Limb (tissue), 2 donors: ENCODE data around the gene ATP8A2.

Source experiments
- DNase-seq, 2 donors: peaks; one replicate each; pipeline ENCODE4 v3.0.0-alpha.2; 2016; ENCODE audit errors: extremely low spot score in 2 of 2

The ATP8A2 gene

DNA sequence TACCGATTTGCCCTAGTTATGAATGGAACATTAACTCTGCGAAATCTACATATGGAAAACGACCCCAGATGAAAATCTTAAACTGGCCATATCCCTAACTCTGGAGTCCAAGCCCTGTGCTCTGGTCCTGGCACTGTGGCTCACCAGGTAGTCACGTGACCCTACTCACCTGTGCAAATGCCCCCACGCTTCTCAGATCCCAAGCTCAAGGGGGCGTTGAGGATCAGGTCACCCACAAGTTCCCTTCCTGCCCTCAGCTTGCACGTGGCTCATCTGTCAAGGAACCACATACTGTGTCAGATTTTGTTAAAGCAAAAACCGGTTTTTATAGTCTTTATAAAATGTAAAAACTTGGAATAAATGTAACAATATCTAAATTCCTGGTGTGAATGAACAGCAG is 356.0 kb downstream of the ATP8A2 start:
- DNase-seq, result no peak

- DNase-seq, result no peak
Observed at GRCh38 chr13:25729201-25729600, 357.4 kb downstream of the ATP8A2 start.

- DNase-seq, result no peak
Observed at GRCh38 chr13:25731037-25731436, 359.3 kb downstream of the ATP8A2 start.

GRCh38 chr13:25731536-25731935 is 359.8 kb downstream of the ATP8A2 start:
- DNase-seq, result no peak

DNA sequence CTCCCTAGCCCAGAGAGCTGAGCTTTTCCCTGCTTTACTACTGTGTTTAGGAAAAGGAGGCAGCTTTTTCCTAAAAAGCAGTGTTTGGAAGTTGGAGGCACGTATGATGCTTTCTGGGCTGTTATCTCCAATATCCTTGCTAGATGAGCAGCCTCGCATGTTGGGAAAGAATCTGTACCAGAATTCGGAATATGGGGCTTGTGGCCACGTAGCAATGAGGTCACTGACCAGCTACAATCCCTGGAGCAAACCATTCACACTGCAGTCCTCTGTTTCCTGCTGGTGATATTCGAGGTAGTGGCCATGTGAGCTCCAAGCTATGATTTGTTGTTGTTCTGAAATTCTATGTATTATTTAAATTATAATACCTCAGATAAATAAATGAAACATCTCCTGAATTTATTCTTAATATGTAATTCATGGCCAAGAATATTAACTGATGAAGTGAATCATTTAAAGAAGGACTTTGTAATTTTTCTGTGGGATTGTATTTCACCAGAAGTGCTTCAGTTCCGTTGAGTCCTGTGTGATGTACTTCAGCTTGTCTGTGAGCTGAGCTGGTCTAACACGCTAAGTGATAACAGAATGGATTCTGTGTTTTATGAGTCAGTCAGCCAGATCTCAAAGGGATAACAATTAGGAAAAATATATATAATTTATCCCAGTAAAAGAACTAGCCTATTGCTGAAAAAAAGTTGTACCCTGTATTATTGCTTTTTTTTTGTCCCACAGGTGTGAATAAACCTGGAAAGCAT is 360.5 kb downstream of the ATP8A2 start:
- DNase-seq, result no peak

GRCh38 chr13:25733001-25733491 is 361.3 kb downstream of the ATP8A2 start:
- DNase-seq, result no peak

- no peak for DNase-seq
Observed at GRCh38 chr13:25733696-25734435, 362.1 kb downstream of the ATP8A2 start.

GRCh38 chr13:25738342-25739196 is 366.8 kb downstream of the ATP8A2 start:
- DNase-seq, result no peak

DNA sequence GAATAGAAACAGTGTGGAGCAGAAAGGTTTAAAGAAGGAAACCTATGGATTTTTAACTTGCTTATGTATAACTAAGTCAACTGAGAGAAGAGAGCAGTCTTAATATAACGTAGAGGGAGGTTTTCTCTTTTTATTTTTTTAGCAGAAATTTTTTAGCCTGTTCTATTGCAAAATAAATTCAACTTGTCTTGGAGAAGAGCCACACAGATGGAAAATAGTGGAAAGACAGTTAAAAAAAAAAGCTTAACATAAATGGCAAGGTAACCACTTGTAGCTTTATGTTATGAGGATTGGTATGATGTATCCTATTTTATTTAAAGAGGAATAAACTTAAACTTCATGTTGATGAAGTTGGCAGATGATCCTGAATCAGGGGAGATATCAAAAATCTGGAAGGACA is 367.6 kb downstream of the ATP8A2 start:
- no peak for DNase-seq

GRCh38 chr13:25741796-25742195 is 370.0 kb downstream of the ATP8A2 start:
- no peak for DNase-seq

DNA sequence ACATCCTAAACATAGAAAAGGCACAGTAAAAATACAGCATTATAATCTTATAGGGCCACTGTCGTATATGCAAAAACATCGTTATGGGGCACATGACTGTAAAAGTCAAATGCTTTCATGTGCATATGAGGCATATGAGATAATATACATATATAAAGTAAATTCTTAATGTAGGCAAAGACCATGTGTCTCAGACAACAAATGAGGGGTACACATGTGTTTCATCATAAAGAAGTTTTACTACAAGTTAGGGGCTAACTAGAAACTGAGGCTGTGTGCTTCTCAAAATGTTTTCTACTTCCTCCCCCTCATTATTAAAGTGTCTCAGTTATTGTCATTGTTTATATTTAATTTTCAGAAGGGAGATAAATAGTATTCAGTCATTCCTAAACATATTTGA is 370.4 kb downstream of the ATP8A2 start:
- DNase-seq, result no peak

DNA sequence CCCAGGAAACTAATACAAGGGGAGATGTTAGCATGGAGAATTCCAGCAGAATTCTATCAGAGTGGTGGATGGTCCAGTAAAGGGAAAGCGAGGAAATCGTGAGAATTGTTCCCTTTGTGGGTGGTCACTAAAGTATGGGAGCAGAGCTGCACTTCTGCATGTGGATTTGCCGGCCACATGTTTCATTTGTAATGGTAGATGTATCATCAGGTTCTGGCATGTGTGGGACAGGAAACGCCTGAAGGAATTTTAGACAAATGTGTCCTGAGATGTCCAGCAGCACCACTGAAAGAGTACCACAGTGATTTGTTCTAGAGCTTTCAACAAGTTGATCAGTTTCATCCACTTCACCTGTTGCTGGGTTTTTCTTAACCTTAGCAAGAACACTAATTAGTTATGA is 371.6 kb downstream of the ATP8A2 start:
- no peak for DNase-seq

GRCh38 chr13:25744178-25744577 is 372.4 kb downstream of the ATP8A2 start:
- no peak for DNase-seq

DNA sequence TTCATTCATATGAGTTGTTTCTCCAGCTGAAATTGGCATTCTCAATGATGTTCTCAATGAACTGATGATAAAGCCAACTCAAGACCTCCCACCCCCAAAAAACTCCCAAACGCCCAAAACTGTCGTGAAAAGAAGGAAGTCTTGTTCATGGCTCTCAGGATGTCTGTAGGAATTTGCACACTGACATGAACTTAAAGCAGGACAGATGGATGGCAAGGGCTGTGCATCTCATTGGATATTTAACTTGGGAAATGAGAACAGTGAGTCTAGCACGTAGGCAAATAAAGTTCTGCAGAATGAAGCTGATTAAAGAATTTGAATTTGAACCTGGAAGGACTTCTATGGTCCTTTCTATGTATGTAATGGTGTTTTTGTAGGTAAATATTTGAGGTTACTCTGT is 374.4 kb downstream of the ATP8A2 start:
- DNase-seq, result no peak

DNA sequence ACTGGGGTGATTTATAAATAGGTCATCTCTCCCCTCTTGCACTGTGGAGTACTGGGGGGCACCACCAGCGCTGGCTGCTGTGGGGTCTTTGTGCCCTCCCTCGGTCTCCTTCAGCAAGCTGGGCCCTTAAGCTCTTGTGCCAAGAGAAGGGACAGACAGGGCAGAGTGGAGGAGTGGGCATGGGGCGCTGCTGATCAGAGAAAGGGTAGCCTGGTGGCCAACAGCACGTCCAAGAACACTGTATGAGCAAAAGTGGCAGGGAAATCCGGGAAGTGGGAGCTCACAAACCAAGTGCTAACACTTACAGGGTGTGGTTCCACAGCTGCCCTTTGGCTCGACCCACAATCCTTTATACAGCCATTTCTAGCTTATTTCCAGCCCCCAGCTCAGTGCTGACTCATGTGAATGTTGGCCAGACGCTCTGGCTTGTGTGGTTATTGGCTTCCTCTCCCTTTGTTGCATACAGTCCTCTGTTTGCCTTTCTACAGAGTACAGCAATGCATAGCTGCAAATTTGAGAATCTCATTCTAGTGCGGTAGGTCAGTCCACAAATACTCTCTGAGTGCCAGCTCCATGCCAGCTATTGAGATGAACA is 381.3 kb downstream of the ATP8A2 start:
- peak in 1 of 2 donors; percentile 88 for DNase-seq

- DNase-seq, result no peak
Observed at GRCh38 chr13:25753976-25754375, 382.2 kb downstream of the ATP8A2 start.

DNA sequence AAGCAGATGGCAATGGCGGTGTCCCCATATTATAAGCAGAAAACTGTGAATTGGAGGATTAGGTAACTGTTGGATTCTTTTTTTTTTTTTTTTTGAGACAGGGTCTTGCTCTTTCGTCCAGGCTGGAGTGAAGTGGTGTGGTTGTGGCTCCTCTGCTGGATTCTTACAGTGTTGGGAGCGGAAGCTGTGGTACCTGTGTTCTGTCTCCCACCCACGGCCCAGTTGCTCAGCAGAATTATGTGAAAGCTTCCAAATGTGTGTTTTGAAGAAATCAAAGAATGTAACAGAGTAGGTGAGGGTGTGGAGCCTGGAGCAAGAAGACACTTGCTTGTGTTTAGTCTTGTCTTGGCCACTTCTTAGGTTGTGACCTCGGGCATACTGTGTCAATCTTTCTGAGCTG is 384.5 kb downstream of the ATP8A2 start:
- DNase-seq, result no peak

- no peak for DNase-seq
Observed at GRCh38 chr13:25756912-25757311, 385.1 kb downstream of the ATP8A2 start.

DNA sequence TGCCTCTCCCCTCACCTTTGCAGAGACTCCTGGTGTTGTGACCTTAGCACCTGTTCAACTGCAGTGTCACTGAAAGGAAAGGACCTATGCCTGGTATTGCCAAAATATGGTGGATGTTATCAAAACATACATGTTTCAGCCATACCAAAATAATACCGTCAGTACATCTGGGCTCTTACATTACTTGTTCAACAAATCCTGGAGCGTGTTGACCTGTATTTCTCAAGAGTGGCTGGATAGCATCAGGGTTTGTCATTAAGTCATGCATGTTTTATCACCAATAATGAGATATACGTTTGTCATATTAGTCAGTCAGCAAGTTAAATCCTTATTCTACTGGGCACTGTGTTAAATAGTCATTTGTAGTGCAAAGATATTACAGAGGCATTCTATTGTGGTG is 389.3 kb downstream of the ATP8A2 start:
- no peak for DNase-seq

- no peak for DNase-seq
Observed at GRCh38 chr13:25762281-25762680, 390.5 kb downstream of the ATP8A2 start.

DNA sequence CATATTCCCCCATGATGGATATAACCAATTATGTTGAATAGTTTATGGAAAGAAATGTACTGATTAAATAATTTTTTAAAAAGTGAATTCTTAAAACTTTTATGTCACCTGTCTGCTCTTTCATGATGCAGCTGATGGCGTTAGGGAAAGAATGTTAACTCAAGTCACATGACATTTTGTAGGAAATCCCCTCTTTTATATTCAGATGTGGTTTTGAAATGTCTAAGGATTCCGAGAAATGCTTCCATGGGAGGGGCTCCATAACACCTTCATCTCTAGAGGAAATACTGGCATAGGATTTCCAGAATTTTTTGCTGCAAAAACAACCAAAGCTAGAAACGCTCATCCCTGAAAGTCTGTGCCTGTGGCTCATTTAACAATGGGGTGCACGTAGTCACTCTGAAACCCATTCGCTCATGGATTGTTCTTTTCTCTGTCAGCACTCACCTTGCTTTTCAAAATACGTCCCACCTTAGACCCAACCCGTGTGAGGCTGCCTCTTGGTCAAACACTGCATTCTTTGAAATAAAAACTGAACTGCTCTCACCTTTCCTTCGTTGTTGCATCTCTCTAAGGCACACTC is 391.1 kb downstream of the ATP8A2 start:
- no peak for DNase-seq
